ENCODE data around the gene NCBP1. TPM values are rescaled to one million over a fixed set of nuclear protein-coding genes. Genes with fewer than 3 reads are reported as not detected.
A peak's percentile ranks its signal among the peaks of the same experiment; 100 is the strongest.

Gene NCBP1
- total RNA-seq, 1 donor from 2014 or later: 44.2 TPM

DNA sequence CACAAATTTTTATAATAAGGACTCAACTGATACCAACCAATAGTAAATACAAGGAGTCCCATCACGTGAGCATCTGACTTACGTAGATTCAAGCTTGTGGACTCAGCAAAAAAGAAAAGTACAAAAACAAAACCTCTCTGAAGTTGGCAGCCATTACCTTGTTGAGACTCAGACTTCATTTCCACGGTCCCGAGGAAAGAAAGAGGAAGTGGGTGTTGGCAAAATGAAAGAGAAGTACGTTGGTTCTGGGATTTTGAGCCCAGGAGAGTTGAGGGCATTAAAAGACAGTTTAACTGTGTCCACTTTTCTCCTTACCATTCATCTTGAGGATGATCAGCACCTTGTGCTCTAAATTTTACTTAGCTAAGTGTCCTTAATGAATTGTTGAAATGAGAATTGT lies 26.7 kb downstream of the NCBP1 start:
- H3K4me1 Mint-ChIP-seq (ENCODE audit: low read depth): peaks cover 7% of the 10 kb centered on the region
- no peak for DNase-seq (ENCODE audit: low spot score)
- no peaks in the 10 kb centered on the region for H3K27me3 Mint-ChIP-seq (ENCODE audit: low read depth)
- no peak overlapping the region for H3K27ac Mint-ChIP-seq
- no peaks in the 10 kb centered on the region for H3K9me3 Mint-ChIP-seq
- no peak overlapping the region for H3K4me3 Mint-ChIP-seq (ENCODE audit: low read depth)
- peaks cover 86% of the 10 kb centered on the region for H3K36me3 Mint-ChIP-seq (ENCODE audit: low read depth)
- intact Hi-C loops (cut with micrococcal nuclease): no loop called here

DNA sequence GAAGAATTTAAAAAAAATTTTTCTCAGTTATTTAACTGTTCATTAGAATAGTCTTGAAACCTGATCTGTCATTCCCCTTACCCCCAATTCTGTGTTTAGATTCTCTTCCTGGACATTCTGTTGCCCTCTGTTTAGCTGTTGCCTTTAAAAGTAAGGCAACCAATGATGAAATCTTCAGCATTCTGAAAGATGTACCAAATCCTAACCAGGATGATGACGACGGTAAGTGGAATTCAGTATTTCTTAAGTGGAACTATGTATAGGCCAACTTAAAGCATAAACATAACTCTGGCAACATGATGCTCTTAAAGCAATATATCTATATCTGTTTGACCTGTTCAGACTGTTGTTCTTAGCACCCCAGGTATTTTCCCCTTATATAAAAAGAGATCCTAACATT lies 27.2 kb downstream of the NCBP1 start:
- H3K36me3 Mint-ChIP-seq (ENCODE audit: low read depth): peaks cover 86% of the 10 kb centered on the region
- H3K4me3 Mint-ChIP-seq (ENCODE audit: low read depth): no peak overlapping the region
- no peaks in the 10 kb centered on the region for H3K27me3 Mint-ChIP-seq (ENCODE audit: low read depth)
- intact Hi-C loops (cut with micrococcal nuclease): no loop called here
- H3K27ac Mint-ChIP-seq: no peak overlapping the region
- no peaks in the 10 kb centered on the region for H3K9me3 Mint-ChIP-seq
- H3K4me1 Mint-ChIP-seq (ENCODE audit: low read depth): peaks cover 10% of the 10 kb centered on the region
- DNase-seq (ENCODE audit: low spot score): no peak

DNA sequence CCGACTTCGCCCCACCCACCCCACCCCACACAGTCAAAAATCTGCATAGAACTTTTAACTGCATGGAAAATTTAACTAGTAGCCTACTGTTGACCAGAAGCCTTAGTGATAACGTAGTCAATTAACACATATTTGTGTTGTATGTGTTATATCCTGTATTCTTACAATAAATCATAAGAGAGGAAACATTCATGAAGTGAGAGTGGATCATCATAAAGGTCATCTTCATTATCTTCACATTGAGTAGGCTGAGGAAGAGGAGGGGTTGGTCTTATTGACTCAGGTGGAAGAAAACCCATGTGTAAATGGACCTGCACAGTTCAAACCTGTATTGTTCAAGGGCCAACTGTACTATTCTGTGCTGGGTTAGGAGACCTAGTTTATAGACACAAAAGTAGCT lies 32.1 kb downstream of the NCBP1 start:
- Mint-ChIP-seq H3K36me3 (ENCODE audit: low read depth) (peaks cover 88% of the 10 kb centered on the region), H3K4me3 (ENCODE audit: low read depth) (no peak overlapping the region), H3K4me1 (ENCODE audit: low read depth) (peaks cover 34% of the 10 kb centered on the region), H3K9me3 (no peaks in the 10 kb centered on the region), H3K27me3 (ENCODE audit: low read depth) (no peaks in the 10 kb centered on the region), H3K27ac (no peak overlapping the region)
- intact Hi-C loops (cut with micrococcal nuclease): no loop called here
- no peak for DNase-seq (ENCODE audit: low spot score)

DNA sequence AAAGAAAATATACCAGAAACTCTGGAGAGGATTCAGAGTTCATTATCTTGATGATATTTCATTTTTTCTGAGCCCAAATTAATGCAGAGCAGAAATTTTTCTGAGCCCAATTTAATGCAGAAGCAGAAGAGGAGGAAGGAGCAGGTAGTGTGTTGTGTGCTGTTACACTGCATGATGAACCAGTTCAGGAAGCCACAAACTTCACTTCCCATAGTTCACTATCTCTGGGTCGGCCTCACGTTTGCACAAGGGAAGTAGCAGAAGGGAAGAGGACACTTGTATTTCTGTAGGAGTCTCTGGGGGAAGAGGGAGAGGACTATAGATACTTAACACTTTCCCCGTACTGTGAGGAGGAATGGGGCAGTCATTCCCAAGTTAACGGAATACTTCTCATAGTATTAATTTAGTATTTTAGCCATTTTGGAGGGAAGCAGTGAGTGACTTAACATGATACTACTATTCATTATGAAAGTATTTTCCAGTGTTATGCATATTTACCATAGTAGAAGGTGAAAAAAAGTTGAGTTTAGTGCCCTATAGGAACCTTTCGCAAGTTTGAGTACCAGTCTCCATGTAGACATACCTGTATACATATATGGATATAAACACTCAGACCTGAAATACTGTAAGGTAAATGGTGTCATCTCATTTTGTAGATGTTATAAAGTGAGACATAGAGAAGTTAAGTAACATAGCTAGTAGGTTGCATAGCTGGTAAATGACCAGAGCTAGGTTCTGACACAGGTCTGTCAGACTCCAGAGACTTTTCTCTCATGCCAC lies 33.5 kb downstream of the NCBP1 start:
- Mint-ChIP-seq H3K4me1 (ENCODE audit: low read depth) (peaks cover 34% of the 10 kb centered on the region), H3K36me3 (ENCODE audit: low read depth) (peaks cover 89% of the 10 kb centered on the region), H3K27ac (peak overlapping the region; percentile 54), H3K4me3 (ENCODE audit: low read depth) (no peak overlapping the region), H3K27me3 (ENCODE audit: low read depth) (no peaks in the 10 kb centered on the region), H3K9me3 (no peaks in the 10 kb centered on the region)
- intact Hi-C loops (cut with micrococcal nuclease): no loop called here
- DNase-seq (ENCODE audit: low spot score): no peak

DNA sequence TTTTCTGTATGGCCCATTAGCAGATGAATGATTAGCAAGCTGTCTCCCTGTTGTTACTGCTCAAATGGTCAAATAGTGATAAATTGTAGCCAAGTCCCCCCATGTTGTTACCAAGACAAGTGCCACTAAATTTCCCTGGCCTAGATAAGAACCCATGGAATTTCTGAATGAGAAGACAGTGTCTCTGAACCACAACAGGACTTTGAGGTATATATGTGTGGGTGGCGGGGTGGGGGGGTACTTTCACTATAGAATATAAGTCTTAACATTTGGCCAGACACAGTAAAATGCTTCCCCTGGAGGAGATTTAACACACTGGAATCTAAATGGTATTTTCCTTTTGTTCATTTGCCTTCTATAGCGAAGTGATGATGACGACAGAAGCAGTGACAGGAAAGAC lies 34.9 kb downstream of the NCBP1 start:
- intact Hi-C loops (cut with micrococcal nuclease): no loop called here
- Mint-ChIP-seq H3K27ac (no peak overlapping the region), H3K27me3 (ENCODE audit: low read depth) (no peaks in the 10 kb centered on the region), H3K4me1 (ENCODE audit: low read depth) (peaks cover 34% of the 10 kb centered on the region), H3K36me3 (ENCODE audit: low read depth) (peaks cover 83% of the 10 kb centered on the region), H3K9me3 (no peaks in the 10 kb centered on the region), H3K4me3 (ENCODE audit: low read depth) (no peak overlapping the region)
- DNase-seq (ENCODE audit: low spot score): no peak

DNA sequence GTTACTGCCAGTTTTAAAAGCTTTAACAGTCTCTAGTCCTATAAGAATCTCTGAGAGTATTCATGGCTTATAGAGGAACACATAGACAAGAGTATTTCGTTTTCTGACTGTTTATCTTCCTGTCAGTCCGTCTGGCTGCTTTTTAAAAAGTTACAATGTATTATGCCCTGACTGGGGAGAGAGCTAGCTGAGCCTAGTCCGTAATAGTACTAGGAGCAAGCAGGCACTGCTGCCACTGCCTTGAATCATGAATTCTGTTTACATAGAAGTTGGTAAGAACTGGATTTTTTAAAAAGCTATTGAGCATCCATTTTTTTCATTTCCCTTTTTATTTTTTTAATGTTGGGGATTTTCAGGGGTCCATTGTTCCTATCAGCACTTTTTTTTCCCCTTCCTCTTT lies 37.0 kb downstream of the NCBP1 start:
- no peak overlapping the region for H3K4me3 Mint-ChIP-seq (ENCODE audit: low read depth)
- no peaks in the 10 kb centered on the region for H3K9me3 Mint-ChIP-seq
- H3K27me3 Mint-ChIP-seq (ENCODE audit: low read depth): no peaks in the 10 kb centered on the region

DNA sequence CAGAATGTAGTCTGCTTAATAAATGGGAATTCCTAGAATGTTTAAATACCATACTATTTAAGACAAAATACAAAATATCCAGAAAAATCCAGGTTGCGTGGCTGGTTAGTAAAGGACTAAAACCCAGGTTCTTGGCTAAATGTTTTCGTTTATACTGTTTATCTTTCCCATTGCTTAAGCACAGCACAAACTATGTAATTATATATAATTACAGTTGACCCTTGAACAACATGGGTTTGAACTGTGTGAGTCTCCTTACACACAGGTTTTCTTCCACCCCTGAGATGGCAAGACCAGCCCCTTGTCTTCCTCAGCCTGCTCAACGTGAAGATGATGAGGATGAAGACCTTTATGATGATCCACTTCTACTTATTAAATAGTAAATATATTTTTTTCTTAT lies 38.8 kb downstream of the NCBP1 start:
- Mint-ChIP-seq H3K9me3 (no peaks in the 10 kb centered on the region), H3K27me3 (ENCODE audit: low read depth) (no peaks in the 10 kb centered on the region), H3K4me3 (ENCODE audit: low read depth) (no peak overlapping the region), H3K27ac (no peak overlapping the region), H3K4me1 (ENCODE audit: low read depth) (peaks cover 15% of the 10 kb centered on the region), H3K36me3 (ENCODE audit: low read depth) (peaks cover 80% of the 10 kb centered on the region)
- intact Hi-C loops (cut with micrococcal nuclease): no loop called here
- DNase-seq (ENCODE audit: low spot score): no peak

More for the DNA sequence above, 37.0 kb downstream of the NCBP1 start:
- intact Hi-C loops (cut with micrococcal nuclease): no loop called here
- H3K36me3 Mint-ChIP-seq (ENCODE audit: low read depth): peaks cover 85% of the 10 kb centered on the region
- peaks cover 28% of the 10 kb centered on the region for H3K4me1 Mint-ChIP-seq (ENCODE audit: low read depth)
- no peak for DNase-seq (ENCODE audit: low spot score)
- H3K27ac Mint-ChIP-seq: no peak overlapping the region

DNA sequence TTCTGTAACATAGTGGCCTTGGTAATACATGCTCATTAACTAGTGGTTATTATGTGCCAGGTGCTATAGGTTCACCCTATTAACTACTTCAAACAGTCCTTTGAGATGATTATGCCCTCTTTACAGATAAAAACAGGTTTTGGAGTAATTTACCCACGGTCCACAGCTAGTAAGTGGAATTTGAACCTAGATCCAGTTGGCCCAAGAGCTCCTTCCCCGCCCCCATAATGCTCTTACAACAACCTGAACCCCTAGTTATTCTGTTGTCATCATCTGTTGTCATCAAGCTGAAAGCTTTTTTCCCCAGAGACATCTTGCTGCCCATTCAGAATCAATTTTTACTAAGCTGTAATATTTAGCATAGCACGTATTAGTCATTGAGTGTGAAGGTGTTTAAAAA lies 40.3 kb downstream of the NCBP1 start:
- no peaks in the 10 kb centered on the region for H3K27me3 Mint-ChIP-seq (ENCODE audit: low read depth)
- peaks cover 80% of the 10 kb centered on the region for H3K36me3 Mint-ChIP-seq (ENCODE audit: low read depth)
- intact Hi-C loops (cut with micrococcal nuclease): no loop called here
- no peak overlapping the region for H3K4me3 Mint-ChIP-seq (ENCODE audit: low read depth)
- no peak for DNase-seq (ENCODE audit: low spot score)
- no peak overlapping the region for H3K27ac Mint-ChIP-seq
- H3K9me3 Mint-ChIP-seq: no peaks in the 10 kb centered on the region
- peaks cover 6% of the 10 kb centered on the region for H3K4me1 Mint-ChIP-seq (ENCODE audit: low read depth)

DNA sequence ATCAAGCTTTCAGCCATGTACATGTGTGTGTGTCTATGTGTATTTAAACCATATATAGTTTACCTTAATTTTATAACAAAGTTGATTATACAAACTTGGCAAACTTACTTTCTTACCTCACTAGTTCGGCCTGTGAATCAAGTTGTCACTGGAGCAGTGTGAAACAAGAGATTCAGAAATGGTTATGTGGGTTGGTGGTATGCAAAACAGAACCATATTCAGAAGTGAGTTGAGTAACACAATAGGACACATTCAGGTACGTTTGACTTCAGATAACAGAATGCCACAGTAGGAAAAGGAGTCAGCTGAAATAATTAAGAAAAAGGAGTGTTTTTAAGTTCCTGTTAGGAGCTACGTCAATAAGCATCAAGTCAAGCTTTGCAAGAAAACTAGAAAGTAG lies 42.0 kb downstream of the NCBP1 start:
- H3K36me3 Mint-ChIP-seq (ENCODE audit: low read depth): peaks cover 77% of the 10 kb centered on the region
- no peaks in the 10 kb centered on the region for H3K27me3 Mint-ChIP-seq (ENCODE audit: low read depth)
- H3K9me3 Mint-ChIP-seq: no peaks in the 10 kb centered on the region
- H3K4me1 Mint-ChIP-seq (ENCODE audit: low read depth): peaks cover 6% of the 10 kb centered on the region
- intact Hi-C loops (cut with micrococcal nuclease): no loop called here
- no peak overlapping the region for H3K27ac Mint-ChIP-seq
- DNase-seq (ENCODE audit: low spot score): no peak
- H3K4me3 Mint-ChIP-seq (ENCODE audit: low read depth): no peak overlapping the region

DNA sequence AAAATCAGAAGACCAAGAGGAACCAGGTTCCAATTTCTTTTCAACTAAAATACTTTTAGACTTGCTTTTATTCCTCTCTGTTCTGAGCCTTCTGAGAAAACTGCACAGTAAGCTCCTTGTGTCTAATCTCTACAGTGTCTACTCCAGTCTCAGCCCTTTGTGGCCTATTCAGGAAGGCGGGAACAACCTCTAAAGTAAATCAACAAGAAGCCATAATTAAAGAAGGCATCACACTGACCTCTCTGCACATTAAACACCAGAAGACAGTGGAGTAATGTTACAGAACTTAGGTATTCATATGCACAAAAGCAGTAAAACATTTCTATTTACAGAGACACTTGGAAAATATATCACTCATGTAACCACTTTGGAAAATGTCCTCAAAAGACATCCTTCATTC lies 48.6 kb downstream of the NCBP1 start:
- intact Hi-C loops (cut with micrococcal nuclease): no loop called here
- Mint-ChIP-seq H3K27me3 (ENCODE audit: low read depth) (no peaks in the 10 kb centered on the region), H3K27ac (no peak overlapping the region), H3K4me1 (ENCODE audit: low read depth) (no peaks in the 10 kb centered on the region), H3K36me3 (ENCODE audit: low read depth) (peaks cover 57% of the 10 kb centered on the region), H3K4me3 (ENCODE audit: low read depth) (no peak overlapping the region), H3K9me3 (no peaks in the 10 kb centered on the region)
- DNase-seq (ENCODE audit: low spot score): no peak

DNA sequence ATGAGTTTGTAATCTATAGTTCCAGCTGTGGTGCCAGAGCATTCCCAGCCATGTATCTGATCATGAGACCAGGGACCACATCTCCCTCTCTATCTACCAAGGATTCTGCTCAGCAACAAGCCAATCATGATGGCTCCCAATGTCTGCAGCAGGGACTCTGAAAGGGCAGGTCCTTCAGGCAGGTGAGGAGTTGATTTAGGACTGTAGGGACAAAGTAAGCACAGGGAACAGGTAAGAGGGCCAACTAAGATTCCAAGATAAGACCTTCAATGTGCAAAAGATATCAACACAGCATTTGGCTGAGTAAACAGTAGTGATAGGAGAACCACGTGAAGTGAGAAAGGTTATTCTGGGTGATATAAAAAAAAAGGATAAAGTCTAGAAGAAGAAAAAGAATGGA lies 55.0 kb downstream of the NCBP1 start:
- intact Hi-C loops (cut with micrococcal nuclease): no loop called here
- H3K27ac Mint-ChIP-seq: no peak overlapping the region
- no peaks in the 10 kb centered on the region for H3K9me3 Mint-ChIP-seq
- no peak for DNase-seq (ENCODE audit: low spot score)
- peaks cover 52% of the 10 kb centered on the region for H3K36me3 Mint-ChIP-seq (ENCODE audit: low read depth)
- no peaks in the 10 kb centered on the region for H3K27me3 Mint-ChIP-seq (ENCODE audit: low read depth)
- no peak overlapping the region for H3K4me3 Mint-ChIP-seq (ENCODE audit: low read depth)
- H3K4me1 Mint-ChIP-seq (ENCODE audit: low read depth): peaks cover 2% of the 10 kb centered on the region

DNA sequence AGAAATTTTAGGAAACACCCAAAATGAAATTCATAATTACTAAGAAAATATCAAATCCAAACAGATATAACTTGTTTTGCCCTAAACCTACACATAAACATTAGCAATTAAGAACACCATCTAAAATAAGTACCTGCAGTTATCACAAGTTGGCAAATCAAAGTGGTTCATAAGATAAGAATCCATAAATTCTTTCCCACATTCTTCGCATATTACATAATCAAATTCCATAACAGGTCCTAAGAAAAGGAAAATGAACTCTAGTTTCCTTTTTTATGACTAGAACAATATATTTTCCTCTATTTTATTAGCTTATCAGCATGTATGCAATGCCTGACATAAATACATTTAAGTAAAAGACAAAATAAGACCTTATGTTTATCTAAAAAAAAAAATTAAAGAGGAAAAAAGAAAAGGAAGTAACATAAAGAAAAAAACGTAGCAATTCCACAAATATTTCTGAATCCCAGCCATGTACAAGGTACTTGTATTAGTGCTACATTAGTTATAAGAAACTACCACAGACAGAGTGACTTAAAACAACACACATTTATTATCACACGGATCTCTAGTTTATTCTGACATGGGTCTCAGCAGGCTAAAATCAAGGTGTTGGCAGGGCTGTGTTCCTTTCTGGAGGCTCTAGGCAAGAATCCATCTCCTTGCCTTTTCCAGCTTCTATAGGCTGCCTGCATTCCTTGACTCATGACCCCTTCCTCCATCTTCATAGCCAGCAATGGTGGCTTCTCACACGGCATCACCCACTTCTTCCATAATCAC lies 56.0 kb downstream of the NCBP1 start:
- Mint-ChIP-seq H3K4me3 (ENCODE audit: low read depth) (no peak overlapping the region), H3K36me3 (ENCODE audit: low read depth) (peaks cover 52% of the 10 kb centered on the region), H3K9me3 (no peaks in the 10 kb centered on the region), H3K4me1 (ENCODE audit: low read depth) (peaks cover 11% of the 10 kb centered on the region), H3K27ac (no peak overlapping the region), H3K27me3 (ENCODE audit: low read depth) (no peaks in the 10 kb centered on the region)
- DNase-seq (ENCODE audit: low spot score): no peak
- intact Hi-C loops (cut with micrococcal nuclease): no loop called here

DNA sequence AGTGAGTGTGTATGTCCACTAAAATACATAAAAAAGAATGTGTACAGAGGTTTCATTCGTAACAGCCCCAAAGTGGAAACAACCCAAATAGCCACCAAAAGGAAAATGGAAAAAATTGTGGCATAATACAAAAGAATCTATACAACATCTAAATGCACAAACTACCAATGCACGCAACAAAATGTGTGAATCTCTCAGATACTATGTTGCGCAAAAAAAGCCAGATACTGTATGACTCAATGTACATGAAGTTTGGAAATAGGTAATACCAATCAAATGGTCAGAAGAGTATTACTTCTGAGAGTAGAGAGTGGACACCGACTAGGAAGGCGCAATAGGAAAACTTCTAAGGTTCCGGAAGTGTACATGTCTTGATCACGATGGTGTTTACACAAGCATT lies 61.1 kb downstream of the NCBP1 start:
- Mint-ChIP-seq H3K9me3 (no peaks in the 10 kb centered on the region), H3K4me1 (ENCODE audit: low read depth) (peaks cover 42% of the 10 kb centered on the region), H3K27ac (no peak overlapping the region), H3K4me3 (ENCODE audit: low read depth) (no peak overlapping the region), H3K27me3 (ENCODE audit: low read depth) (no peaks in the 10 kb centered on the region), H3K36me3 (ENCODE audit: low read depth) (peaks cover 42% of the 10 kb centered on the region)
- DNase-seq (ENCODE audit: low spot score): no peak
- intact Hi-C loops (cut with micrococcal nuclease): loop anchor here (5.0 kb wide), 1 partner anchor 208 kb away; no protein-coding TSS in a partner anchor

All from activated T-helper 2 cell treated with anti-CD3 and anti-CD28 coated beads, Interferon-gamma antibody, Interleukin-2, Interleukin-4, amounts not matched to agents 10 μg/mL and 5 μg/mL and 100 μg/mL, durations not matched to agents 14 hours and 24 hours and 36 hours (primary cell).